SK-N-MC (cell line): ENCODE results near the gene POLR1F.
"Not testable (repeated sequence)": the region's sequence is repeated elsewhere in the genome, so short reads cannot be mapped to it uniquely, and the experiment has no call there.

Experiments used
- DNase-seq: peaks from one replicate; pipeline ENCODE4 v3.0.0-alpha.2; 2011; ENCODE audit warnings: low read depth, low spot score
- H3K27ac ChIP-seq: fragments of 200-600 bp; sonication (generic); 2 replicates; pipeline ENCODE4 v1.5.1; 2016; ENCODE audit warnings: mixed run types
- H3K36me3 ChIP-seq: fragments of 200-600 bp; sonication (generic); 2 replicates; pipeline ENCODE4 v1.6.1; 2017; ENCODE audit warnings: antibody characterized with exemption, low read length, mixed read lengths; ENCODE audit not compliant: insufficient read depth
- H3K4me3 ChIP-seq: fragments of 200-600 bp; sonication (generic); 2 replicates; pipeline ENCODE4 v1.5.1; 2016
- H3K9ac ChIP-seq: fragments of 200-600 bp; sonication (generic); 2 replicates; pipeline ENCODE4 v1.8.0; 2017; ENCODE audit warnings: mixed run types, mixed read lengths; ENCODE audit not compliant: insufficient read length
- H3K9me3 ChIP-seq: fragments of 200-600 bp; sonication (generic); 2 replicates; pipeline ENCODE4 v1.6.1; 2017; ENCODE audit warnings: low read depth, mild to moderate bottlenecking, antibody characterized with exemption, low read length, moderate library complexity, mixed read lengths
- EZH2 ChIP-seq: fragments of 200-600 bp; sonication (generic); IDR thresholded peaks from one replicate; pipeline ENCODE4 v1.6.1; 2017; ENCODE audit warnings: antibody characterized with exemption
- FOXP2 ChIP-seq: optimal IDR thresholded peaks from 2 replicates; pipeline ENCODE3; 2011; ENCODE audit warnings: mild to moderate bottlenecking, moderate library complexity; ENCODE audit not compliant: insufficient read depth; ENCODE audit errors: extremely low read length, control extremely low read depth
- POLR2AphosphoS5 ChIP-seq: IDR thresholded peaks from 2 replicates; pipeline ENCODE4 v1.6.1; 2012; ENCODE audit warnings: mild to moderate bottlenecking, low read depth, low read length, borderline replicate concordance

Gene POLR1F

GRCh38 chr7:19696926-19697325, 11.9 kb downstream of the POLR1F start:
- Histone ChIP-seq H3K27ac (no peak overlapping the region), H3K9me3 (no peaks in the 10 kb centered on the region), H3K9ac (no peak overlapping the region), H3K4me3 (no peak overlapping the region), H3K36me3 (peaks cover 61% of the 10 kb centered on the region)
- no peak for DNase-seq
- TF ChIP-seq FOXP2 (no peak), POLR2AphosphoS5 (no peak), EZH2 (no peak)

- TF ChIP-seq EZH2 = no peak
- TF ChIP-seq FOXP2 = no peak
- TF ChIP-seq POLR2AphosphoS5 = no peak
- DNase-seq = no peak
- no peak overlapping the region for H3K27ac ChIP-seq
- peaks cover 17% of the 10 kb centered on the region for H3K36me3 ChIP-seq
- no peaks in the 10 kb centered on the region for H3K9me3 ChIP-seq
- H3K9ac ChIP-seq = no peak overlapping the region
- H3K4me3 ChIP-seq = no peak overlapping the region
Measured at GRCh38 chr7:19692111-19692828, 16.6 kb downstream of the POLR1F start.

- H3K27ac ChIP-seq = no peak overlapping the region
- no peak for DNase-seq
- H3K36me3 ChIP-seq = peaks cover 2% of the 10 kb centered on the region; the same call in 1 of the 2 replicates
- TF ChIP-seq FOXP2 (no peak), EZH2 (no peak), POLR2AphosphoS5 (no peak)
- H3K9me3 ChIP-seq = no peaks in the 10 kb centered on the region
- H3K4me3 ChIP-seq = no peak overlapping the region
- no peak overlapping the region for H3K9ac ChIP-seq
Measured at GRCh38 chr7:19690736-19691135, 18.1 kb downstream of the POLR1F start.

- H3K9me3 ChIP-seq, H3K9ac ChIP-seq, H3K27ac ChIP-seq, DNase-seq, H3K36me3 ChIP-seq, H3K4me3 ChIP-seq: not testable (repeated sequence)
Measured at GRCh38 chr7:19689130-19689529, 19.7 kb downstream of the POLR1F start.

GRCh38 chr7:19681596-19681995, 27.2 kb downstream of the POLR1F start:
- Histone ChIP-seq H3K27ac (peak overlapping the region; percentile 52), H3K4me3 (0 out of 2 replicates have a peak overlapping the region, but pooled peaks have one; percentile 10), H3K9ac (no peak overlapping the region), H3K36me3 (0 out of 2 replicates have a peak, but pooled peaks cover 4% of the 10 kb centered on the region), H3K9me3 (no peaks in the 10 kb centered on the region)
- DNase-seq = no peak
- TF ChIP-seq POLR2AphosphoS5 (no peak), FOXP2 (no peak), EZH2 (no peak)

GRCh38 chr7:19677180-19677579, 31.7 kb downstream of the POLR1F start:
- Histone ChIP-seq H3K9me3 (no peaks in the 10 kb centered on the region), H3K9ac (no peak overlapping the region)
- TF ChIP-seq POLR2AphosphoS5 = no peak; the same call in 1 of the 2 replicates
- TF ChIP-seq FOXP2 = no peak
- no peak for TF ChIP-seq EZH2

GRCh38 chr7:19675816-19676215, 33.0 kb downstream of the POLR1F start:
- peaks cover 7% of the 10 kb centered on the region; the same call in 1 of the 2 replicates for H3K36me3 ChIP-seq
- H3K9me3 ChIP-seq = no peaks in the 10 kb centered on the region
- TF ChIP-seq POLR2AphosphoS5 = no peak
- no peak for TF ChIP-seq EZH2
- TF ChIP-seq FOXP2 = no peak
- H3K9ac ChIP-seq = no peak overlapping the region
- H3K4me3 ChIP-seq = no peak overlapping the region
- H3K27ac ChIP-seq = no peak overlapping the region
- DNase-seq = no peak

More at GRCh38 chr7:19677180-19677579, 31.7 kb downstream of the POLR1F start:
- H3K4me3 ChIP-seq = no peak overlapping the region
- no peak for DNase-seq
- H3K27ac ChIP-seq = peak overlapping the region; percentile 73
- H3K36me3 ChIP-seq = 0 out of 2 replicates have a peak, but pooled peaks cover 4% of the 10 kb centered on the region

GRCh38 chr7:19674266-19674960, 34.4 kb downstream of the POLR1F start:
- H3K27ac ChIP-seq = peak overlapping the region; percentile 64
- no peak for TF ChIP-seq POLR2AphosphoS5
- TF ChIP-seq FOXP2 = no peak
- no peak for TF ChIP-seq EZH2

More at GRCh38 chr7:19674266-19674960, 34.4 kb downstream of the POLR1F start:
- Histone ChIP-seq H3K9me3 (no peaks in the 10 kb centered on the region), H3K36me3 (peaks cover 6% of the 10 kb centered on the region; the same call in 1 of the 2 replicates), H3K4me3 (peak overlapping the region; percentile 44), H3K9ac (peak overlapping the region; percentile 65)
- DNase-seq = no peak
